ENCODE results near the gene PXYLP1. TPM values are rescaled to one million over a fixed set of nuclear protein-coding genes. Genes with fewer than 3 reads are reported as not detected.

PXYLP1 gene
- total and polyA plus RNA-seq, 9 of the 15 experiments (the other 6 are each of a cell fraction or from before 2014, with no cell fraction given) = 0.80 to 2.9 (median 1.3) TPM

DNA sequence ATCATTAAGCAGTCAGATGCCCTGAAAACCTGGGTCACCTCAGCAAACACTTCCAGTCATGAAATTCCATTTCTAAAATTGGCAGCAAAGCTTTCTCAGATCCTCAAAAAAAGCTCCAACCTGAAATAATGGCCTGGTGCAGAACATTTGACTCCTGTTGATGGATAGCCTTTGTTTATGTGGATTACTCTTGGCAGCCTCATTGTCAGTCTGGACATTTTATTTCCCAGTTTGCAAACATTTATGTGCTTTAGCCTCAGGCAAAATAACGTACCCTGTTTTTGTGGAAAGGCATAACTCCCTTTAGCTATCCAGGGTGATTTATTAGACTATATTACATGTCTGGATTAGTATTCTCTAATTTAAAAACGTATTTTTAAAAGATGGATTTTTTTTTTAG, 53.9 kb downstream of the PXYLP1 start:
- in situ Hi-C loops (cut with MboI) = no loop called here
- Histone ChIP-seq H3K4me3 (no peak overlapping the region), H3K9me1 (ENCODE audit: control insufficient read depth, insufficient read depth, low read length) (no peaks in the 10 kb centered on the region), H3K36me3 (ENCODE audit: control insufficient read depth, insufficient read depth, low read length) (no peaks in the 10 kb centered on the region), H3K79me2 (ENCODE audit: control insufficient read depth, insufficient read depth, low read length) (no peaks in the 10 kb centered on the region), H3K27me3 (ENCODE audit: control insufficient read depth in 2 of 2, insufficient read depth in 2 of 2, low read length in 2 of 2) (peaks cover 0 to 11% of the 10 kb centered on the region in 2 experiments; a peak in 1 of 5 replicates), H4K20me1 (replicated peaks; ENCODE audit: control insufficient read depth, insufficient read depth, low read length) (0 out of 2 replicates have a peak, but pooled peaks cover 2% of the 10 kb centered on the region), H2AFZ (ENCODE audit: low read depth, low read length) (no peak overlapping the region), H3K27ac (ENCODE audit: extremely low read depth, low read depth, low read length) (no peak overlapping the region), H3K9me3 (replicated peaks; ENCODE audit: control insufficient read depth, insufficient read depth, low read depth, low read length) (no peaks in the 10 kb centered on the region), H3K9ac (ENCODE audit: insufficient read depth in 1 of 2, low read depth in 2 of 2, low read length in 2 of 2) (no peak overlapping the region), H3K4me2 (ENCODE audit: insufficient read depth, low read length) (no peak overlapping the region), H3K4me1 (replicated peaks in 1 of 2; ENCODE audit: control insufficient read depth in 2 of 2, insufficient read depth in 2 of 2, low read length in 2 of 2) (peaks cover 0 to 3% of the 10 kb centered on the region in 2 experiments; a peak in 2 of 5 replicates)
- no TSS peak for BruUV-seq (replicated peaks)
- ChIA-PET POLR2A (interaction anchor here (0.6 kb wide), 1 partner anchor 54 kb away, joined by 3 read pairs; the partner anchor contains the start of gene PXYLP1), CTCF (ENCODE audit: low intra/inter-chr PET ratio) (no interaction called here)
- DNase-seq (ENCODE audit: extremely low read depth in 1 of 4, low spot score in 3 of 4) (no peak), ATAC-seq (no peak), FAIRE-seq (no peak)
- intact Hi-C loops (cut with micrococcal nuclease) = no loop called here
- TF ChIP-seq RBM14 (IDR thresholded peaks at IDR 0.05; ENCODE audit: borderline replicate concordance, insufficient read depth, low read depth, low read length) = no peak
- no peak for TF ChIP-seq MBD2 (IDR thresholded peaks at IDR 0.05; ENCODE audit: borderline replicate concordance, low read depth)
- TF ChIP-seq, protein P1, sequence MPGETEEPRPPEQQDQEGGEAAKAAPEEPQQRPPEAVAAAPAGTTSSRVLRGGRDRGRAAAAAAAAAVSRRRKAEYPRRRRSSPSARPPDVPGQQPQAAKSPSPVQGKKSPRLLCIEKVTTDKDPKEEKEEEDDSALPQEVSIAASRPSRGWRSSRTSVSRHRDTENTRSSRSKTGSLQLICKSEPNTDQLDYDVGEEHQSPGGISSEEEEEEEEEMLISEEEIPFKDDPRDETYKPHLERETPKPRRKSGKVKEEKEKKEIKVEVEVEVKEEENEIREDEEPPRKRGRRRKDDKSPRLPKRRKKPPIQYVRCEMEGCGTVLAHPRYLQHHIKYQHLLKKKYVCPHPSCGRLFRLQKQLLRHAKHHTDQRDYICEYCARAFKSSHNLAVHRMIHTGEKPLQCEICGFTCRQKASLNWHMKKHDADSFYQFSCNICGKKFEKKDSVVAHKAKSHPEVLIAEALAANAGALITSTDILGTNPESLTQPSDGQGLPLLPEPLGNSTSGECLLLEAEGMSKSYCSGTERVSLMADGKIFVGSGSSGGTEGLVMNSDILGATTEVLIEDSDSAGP (CRISPR knock-in tag; IDR thresholded peaks at IDR 0.05) = no peak
- TF ChIP-seq, protein P2, sequence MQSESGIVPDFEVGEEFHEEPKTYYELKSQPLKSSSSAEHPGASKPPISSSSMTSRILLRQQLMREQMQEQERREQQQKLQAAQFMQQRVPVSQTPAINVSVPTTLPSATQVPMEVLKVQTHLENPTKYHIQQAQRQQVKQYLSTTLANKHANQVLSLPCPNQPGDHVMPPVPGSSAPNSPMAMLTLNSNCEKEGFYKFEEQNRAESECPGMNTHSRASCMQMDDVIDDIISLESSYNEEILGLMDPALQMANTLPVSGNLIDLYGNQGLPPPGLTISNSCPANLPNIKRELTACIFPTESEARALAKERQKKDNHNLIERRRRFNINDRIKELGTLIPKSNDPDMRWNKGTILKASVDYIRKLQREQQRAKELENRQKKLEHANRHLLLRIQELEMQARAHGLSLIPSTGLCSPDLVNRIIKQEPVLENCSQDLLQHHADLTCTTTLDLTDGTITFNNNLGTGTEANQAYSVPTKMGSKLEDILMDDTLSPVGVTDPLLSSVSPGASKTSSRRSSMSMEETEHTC (IDR thresholded peaks at IDR 0.05) = no peak
- TF ChIP-seq CREBBP (IDR thresholded peaks at IDR 0.05; ENCODE audit: low read depth, low read length) = no peak
- TF ChIP-seq KLF16 (IDR thresholded peaks at IDR 0.05) = no peak
- TF ChIP-seq ZBED1 (IDR thresholded peaks at IDR 0.05) = no peak
- TF ChIP-seq SREBF1 (IDR thresholded peaks at IDR 0.05; ENCODE audit: borderline replicate concordance, low read depth, low read length) = no peak
- no peak for TF ChIP-seq CTCF (IDR thresholded peaks at IDR 0.05 in 2 of 3, conservative IDR thresholded peaks at IDR 0.05 in 1 of 3; ENCODE audit: insufficient read depth in 2 of 3, low read depth in 1 of 3, low read length in 3 of 3)
- TF ChIP-seq SP2 (IDR thresholded peaks at IDR 0.05; ENCODE audit: extremely low read depth, low read depth, low read length, poor library complexity, severe bottlenecking) = no peak
- TF ChIP-seq JUNB (CRISPR knock-in tag; conservative IDR thresholded peaks at IDR 0.05) = no peak
- TF ChIP-seq, protein P3, sequence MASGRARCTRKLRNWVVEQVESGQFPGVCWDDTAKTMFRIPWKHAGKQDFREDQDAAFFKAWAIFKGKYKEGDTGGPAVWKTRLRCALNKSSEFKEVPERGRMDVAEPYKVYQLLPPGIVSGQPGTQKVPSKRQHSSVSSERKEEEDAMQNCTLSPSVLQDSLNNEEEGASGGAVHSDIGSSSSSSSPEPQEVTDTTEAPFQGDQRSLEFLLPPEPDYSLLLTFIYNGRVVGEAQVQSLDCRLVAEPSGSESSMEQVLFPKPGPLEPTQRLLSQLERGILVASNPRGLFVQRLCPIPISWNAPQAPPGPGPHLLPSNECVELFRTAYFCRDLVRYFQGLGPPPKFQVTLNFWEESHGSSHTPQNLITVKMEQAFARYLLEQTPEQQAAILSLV (tag; IDR thresholded peaks at IDR 0.05) = no peak
- TF ChIP-seq DDX20 (tag; IDR thresholded peaks at IDR 0.05; ENCODE audit: low read depth) = no peak
- 21% methylated on average over 2 of the region's 2 CpGs for WGBS (ENCODE audit: insufficient coverage, low coverage, missing lambda C conversion rate)

All from K562 (cell line).